Ishikawa (cell line): ENCODE data around the gene CSTF2T.

ENCODE experiments used
- CEBPB ChIP-seq: IDR thresholded peaks from 2 replicates; pipeline ENCODE4 v1.6.1; 2012
- CREB1 ChIP-seq: IDR thresholded peaks from 2 replicates; pipeline ENCODE4 v1.6.1; 2012; ENCODE audit warnings: low read depth
- EGR1 ChIP-seq: IDR thresholded peaks from 2 replicates; pipeline ENCODE4 v1.6.1; 2012
- EP300 ChIP-seq: IDR thresholded peaks from 2 replicates; pipeline ENCODE4 v1.6.1; 2012; ENCODE audit warnings: borderline replicate concordance
- FOXM1 ChIP-seq: IDR thresholded peaks from 2 replicates; pipeline ENCODE4 v1.6.1; 2012; ENCODE audit warnings: low read depth, borderline replicate concordance
- MAX ChIP-seq: IDR thresholded peaks from 2 replicates; pipeline ENCODE4 v1.6.1; 2012
- NFIC ChIP-seq: IDR thresholded peaks from 2 replicates; pipeline ENCODE4 v1.6.1; 2012
- RAD21 ChIP-seq: IDR thresholded peaks from 2 replicates; pipeline ENCODE4 v1.6.1; 2012; ENCODE audit warnings: low read depth
- TAF1 ChIP-seq: IDR thresholded peaks from 2 replicates; pipeline ENCODE4 v1.6.1; 2012; ENCODE audit warnings: low read depth, mild to moderate bottlenecking
- TCF12 ChIP-seq: IDR thresholded peaks from 2 replicates; pipeline ENCODE4 v1.6.1; 2012; ENCODE audit warnings: low read depth
- TEAD4 ChIP-seq: IDR thresholded peaks from 2 replicates; pipeline ENCODE4 v1.6.1; 2012
- YY1 ChIP-seq: IDR thresholded peaks from 2 replicates; pipeline ENCODE4 v1.6.1; 2012; ENCODE audit warnings: low read depth
- ZBTB7A ChIP-seq: IDR thresholded peaks from 2 replicates; pipeline ENCODE4 v1.6.1; 2012; ENCODE audit warnings: low read depth
- TF ChIP-seq, protein P1 (sequence below): IDR thresholded peaks from 2 replicates; pipeline ENCODE4 v1.6.1; 2012
- TF ChIP-seq, protein P2 (sequence below): IDR thresholded peaks from 2 replicates; pipeline ENCODE4 v1.6.1; 2012; ENCODE audit warnings: low read depth, mild to moderate bottlenecking

Gene CSTF2T

GRCh38 chr10:51654918-51655317, 44.5 kb downstream of the CSTF2T start:
- TF ChIP-seq, protein P1, sequence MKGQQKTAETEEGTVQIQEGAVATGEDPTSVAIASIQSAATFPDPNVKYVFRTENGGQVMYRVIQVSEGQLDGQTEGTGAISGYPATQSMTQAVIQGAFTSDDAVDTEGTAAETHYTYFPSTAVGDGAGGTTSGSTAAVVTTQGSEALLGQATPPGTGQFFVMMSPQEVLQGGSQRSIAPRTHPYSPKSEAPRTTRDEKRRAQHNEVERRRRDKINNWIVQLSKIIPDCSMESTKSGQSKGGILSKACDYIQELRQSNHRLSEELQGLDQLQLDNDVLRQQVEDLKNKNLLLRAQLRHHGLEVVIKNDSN: no peak
- TF ChIP-seq MAX: no peak
- no peak for TF ChIP-seq TCF12
- TF ChIP-seq ZBTB7A: no peak
- no peak for TF ChIP-seq EP300
- no peak for TF ChIP-seq YY1
- no peak for TF ChIP-seq CEBPB
- TF ChIP-seq, protein P2, sequence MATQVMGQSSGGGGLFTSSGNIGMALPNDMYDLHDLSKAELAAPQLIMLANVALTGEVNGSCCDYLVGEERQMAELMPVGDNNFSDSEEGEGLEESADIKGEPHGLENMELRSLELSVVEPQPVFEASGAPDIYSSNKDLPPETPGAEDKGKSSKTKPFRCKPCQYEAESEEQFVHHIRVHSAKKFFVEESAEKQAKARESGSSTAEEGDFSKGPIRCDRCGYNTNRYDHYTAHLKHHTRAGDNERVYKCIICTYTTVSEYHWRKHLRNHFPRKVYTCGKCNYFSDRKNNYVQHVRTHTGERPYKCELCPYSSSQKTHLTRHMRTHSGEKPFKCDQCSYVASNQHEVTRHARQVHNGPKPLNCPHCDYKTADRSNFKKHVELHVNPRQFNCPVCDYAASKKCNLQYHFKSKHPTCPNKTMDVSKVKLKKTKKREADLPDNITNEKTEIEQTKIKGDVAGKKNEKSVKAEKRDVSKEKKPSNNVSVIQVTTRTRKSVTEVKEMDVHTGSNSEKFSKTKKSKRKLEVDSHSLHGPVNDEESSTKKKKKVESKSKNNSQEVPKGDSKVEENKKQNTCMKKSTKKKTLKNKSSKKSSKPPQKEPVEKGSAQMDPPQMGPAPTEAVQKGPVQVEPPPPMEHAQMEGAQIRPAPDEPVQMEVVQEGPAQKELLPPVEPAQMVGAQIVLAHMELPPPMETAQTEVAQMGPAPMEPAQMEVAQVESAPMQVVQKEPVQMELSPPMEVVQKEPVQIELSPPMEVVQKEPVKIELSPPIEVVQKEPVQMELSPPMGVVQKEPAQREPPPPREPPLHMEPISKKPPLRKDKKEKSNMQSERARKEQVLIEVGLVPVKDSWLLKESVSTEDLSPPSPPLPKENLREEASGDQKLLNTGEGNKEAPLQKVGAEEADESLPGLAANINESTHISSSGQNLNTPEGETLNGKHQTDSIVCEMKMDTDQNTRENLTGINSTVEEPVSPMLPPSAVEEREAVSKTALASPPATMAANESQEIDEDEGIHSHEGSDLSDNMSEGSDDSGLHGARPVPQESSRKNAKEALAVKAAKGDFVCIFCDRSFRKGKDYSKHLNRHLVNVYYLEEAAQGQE: no peak
- TF ChIP-seq TAF1: no peak
- no peak for TF ChIP-seq CREB1

DNA sequence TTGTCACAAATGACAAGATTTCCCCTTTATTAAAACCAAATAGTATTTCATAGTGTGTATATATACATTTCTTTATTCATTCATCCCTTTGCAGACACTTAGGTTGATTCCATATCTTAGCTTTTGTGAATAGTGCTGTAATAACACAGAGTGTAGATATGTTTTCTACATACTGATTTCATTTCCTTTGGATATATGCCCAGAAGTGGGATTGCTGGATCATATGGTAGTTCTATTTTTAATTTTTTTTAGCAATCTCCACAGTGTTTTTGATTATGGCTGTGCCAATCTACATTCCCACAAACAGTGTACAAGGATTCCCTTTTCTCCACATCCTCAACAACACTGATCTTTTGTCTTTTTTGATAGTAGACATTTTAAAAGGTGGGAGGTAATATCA, 46.4 kb downstream of the CSTF2T start:
- no peak for TF ChIP-seq CREB1
- no peak for TF ChIP-seq NFIC
- TF ChIP-seq TEAD4: no peak
- TF ChIP-seq CEBPB: no peak
- TF ChIP-seq EP300: no peak
- TF ChIP-seq, protein P1: no peak
- no peak for TF ChIP-seq TAF1
- TF ChIP-seq, protein P2: no peak
- TF ChIP-seq FOXM1: no peak
- no peak for TF ChIP-seq TCF12
- no peak for TF ChIP-seq MAX
- no peak for TF ChIP-seq ZBTB7A
- no peak for TF ChIP-seq YY1
- TF ChIP-seq RAD21: no peak

GRCh38 chr10:51651063-51651462, 48.3 kb downstream of the CSTF2T start:
- no peak for TF ChIP-seq EP300
- no peak for TF ChIP-seq NFIC
- TF ChIP-seq EGR1: no peak
- no peak for TF ChIP-seq YY1
- no peak for TF ChIP-seq FOXM1
- TF ChIP-seq RAD21: no peak
- TF ChIP-seq, protein P1: no peak
- TF ChIP-seq TCF12: no peak
- TF ChIP-seq MAX: no peak
- TF ChIP-seq TEAD4: no peak
- no peak for TF ChIP-seq ZBTB7A
- TF ChIP-seq TAF1: no peak
- no peak for TF ChIP-seq CREB1
- TF ChIP-seq, protein P2: no peak
- no peak for TF ChIP-seq CEBPB

GRCh38 chr10:51649064-51649463, 50.3 kb downstream of the CSTF2T start:
- TF ChIP-seq ZBTB7A (no peak), CEBPB (no peak), NFIC (no peak), CREB1 (no peak), MAX (no peak), TAF1 (no peak), TCF12 (no peak), EP300 (no peak), RAD21 (no peak), YY1 (no peak), FOXM1 (no peak), EGR1 (no peak), TEAD4 (no peak)
- TF ChIP-seq, protein P1: no peak
